Thymus (tissue), 11 donors: ENCODE results near the gene NHSL2. TPM values are rescaled to one million over a fixed set of nuclear protein-coding genes. Genes with fewer than 3 reads are reported as not detected.
A peak's percentile ranks its signal among the peaks of the same experiment; 100 is the strongest.

Experiments used
- DNase-seq, 9 donors: peaks; one replicate each; pipeline ENCODE4 v3.0.0-alpha.2; 2013; ENCODE audit warnings: low spot score in 9 of 9, low read depth in 6 of 9, missing footprints in 1 of 9
- H3K27ac ChIP-seq, 2 donors: one replicate each; pipeline ENCODE4 v1.5.1; 2013; ENCODE audit warnings: control low read depth in 1 of 2, low read depth in 1 of 2, low read length in 1 of 2, mild to moderate bottlenecking in 1 of 2, moderate library complexity in 1 of 2
- H3K27me3 ChIP-seq, 2 donors: one replicate each; pipeline ENCODE4 v1.5.1; 2013; ENCODE audit warnings: low read length in 1 of 2; ENCODE audit not compliant: control insufficient read depth in 2 of 2, insufficient read depth in 1 of 2
- H3K36me3 ChIP-seq, 2 donors: one replicate each; pipeline ENCODE4 v1.5.1; 2013; ENCODE audit warnings: low read length in 1 of 2, mild to moderate bottlenecking in 1 of 2, moderate library complexity in 1 of 2; ENCODE audit not compliant: control insufficient read depth in 2 of 2, insufficient read depth in 2 of 2
- H3K4me1 ChIP-seq, 2 donors: one replicate each; pipeline ENCODE4 v1.5.1; 2013; ENCODE audit warnings: low read length in 2 of 2; ENCODE audit not compliant: control insufficient read depth in 2 of 2, insufficient read depth in 2 of 2
- H3K4me3 ChIP-seq, 2 donors: one replicate each; pipeline ENCODE4 v1.5.1; 2013; ENCODE audit warnings: low read length in 2 of 2, control low read depth in 1 of 2, mild to moderate bottlenecking in 1 of 2
- H3K9me3 ChIP-seq, 2 donors: one replicate each; pipeline ENCODE4 v1.5.1; 2013; ENCODE audit warnings: low read length in 1 of 2, mild to moderate bottlenecking in 1 of 2; ENCODE audit not compliant: control insufficient read depth in 2 of 2, insufficient read depth in 1 of 2
- WGBS: extraction: QIAGEN DNeasy Blood & Tissue Kit; methylation state at CpG from one replicate; pipeline ENCODE4 v1.1.7; 2013; 5-methylcytosine and 5-hydroxymethylcytosine counted together
- polyA plus RNA-seq: library from polyadenylated mRNA; stranded (reverse); fragments of 200-250 nt; gene quantifications from one replicate; pipeline ENCODE4 v1.2.3, GENCODE V29; 2013
- total RNA-seq: library from RNA; stranded (reverse); fragments of 120-200 nt; gene quantifications from one replicate; pipeline ENCODE4 v1.2.4, GENCODE V29; 2013
- donor health status: healthy.

NHSL2 gene
- total and polyA plus RNA-seq, 2 donors = 0.80 TPM

DNA sequence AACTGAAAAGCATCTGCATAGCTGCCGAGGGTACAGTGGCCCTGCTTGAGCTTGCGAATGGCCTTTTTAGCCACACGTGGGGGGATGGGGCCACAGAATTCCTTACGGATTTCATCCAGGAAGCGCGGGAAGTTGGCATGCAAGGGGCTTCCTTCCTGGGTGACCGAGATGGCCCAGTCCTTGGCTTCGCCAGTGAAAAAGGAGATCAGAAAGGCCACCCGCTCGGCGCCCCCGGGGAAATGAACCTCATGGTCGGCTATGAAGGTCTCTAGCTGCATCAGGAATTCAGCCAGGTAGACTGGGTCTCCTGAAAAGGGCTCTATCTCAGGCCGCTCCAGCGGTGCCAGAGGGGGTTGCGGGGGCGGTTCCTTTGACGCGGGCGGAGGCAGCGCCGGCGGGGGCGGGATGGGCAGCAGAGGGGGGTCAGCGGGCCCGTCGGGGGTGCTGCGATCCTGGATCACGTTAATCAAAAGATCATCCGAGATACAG lies 220.2 kb downstream of the NHSL2 start:
- no peak for DNase-seq
- Histone ChIP-seq H3K27me3 (peaks cover 18 to 48% of the 10 kb centered on the region in 2 donors), H3K4me1 (peaks cover 0 to 41% of the 10 kb centered on the region in 2 donors), H3K27ac (no peak overlapping the region), H3K9me3 (no peaks in the 10 kb centered on the region), H3K36me3 (no peaks in the 10 kb centered on the region), H3K4me3 (no peak overlapping the region)
- 51% methylated on average over 30 of the region's 30 CpGs for WGBS

GRCh38 chrX:72131317-72132294 lies 221.0 kb downstream of the NHSL2 start, which contains the start of gene RTL5:
RTL5 (minus strand) TSS chrX:72131915.
- Histone ChIP-seq H3K27me3 (peaks cover 18 to 46% of the 10 kb centered on the region in 2 donors), H3K36me3 (no peaks in the 10 kb centered on the region), H3K9me3 (no peaks in the 10 kb centered on the region), H3K4me3 (peak within 1 kb of the TSS; percentile 13 to 44), H3K27ac (no peak within 1 kb of the TSS), H3K4me1 (peaks cover 0 to 35% of the 10 kb centered on the region in 2 donors)
- DNase-seq = peak in 4 of 9 donors; percentile 42 to 68 (median 56)
- WGBS = 2% methylated on average over 106 of the region's 106 CpGs

DNA sequence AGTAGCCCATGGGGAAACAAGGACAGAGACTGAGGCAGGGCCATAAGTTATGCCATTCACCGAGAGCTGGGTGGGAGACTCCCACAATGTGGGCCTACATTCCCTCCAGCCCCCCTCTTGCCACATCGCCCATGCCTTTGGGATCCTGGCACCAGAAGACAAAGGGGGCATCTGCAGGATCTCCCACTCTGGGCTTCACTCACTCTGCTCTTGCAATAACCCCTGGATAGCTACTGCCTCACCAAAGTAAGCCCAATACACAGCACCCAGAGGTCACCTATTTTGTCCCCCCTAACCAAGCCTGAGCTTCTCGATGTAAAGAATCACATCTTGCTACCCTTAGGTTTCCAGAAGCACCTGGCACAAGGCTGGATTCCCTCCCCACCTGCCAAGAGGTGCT lies 221.8 kb downstream of the NHSL2 start:
- WGBS = 98% methylated on average over 3 of the region's 3 CpGs
- H3K9me3 ChIP-seq = no peaks in the 10 kb centered on the region
- DNase-seq = no peak
- peaks cover 0 to 26% of the 10 kb centered on the region in 2 donors for H3K4me1 ChIP-seq
- H3K27ac ChIP-seq = no peak overlapping the region
- H3K36me3 ChIP-seq = no peaks in the 10 kb centered on the region
- peaks cover 18 to 46% of the 10 kb centered on the region in 2 donors for H3K27me3 ChIP-seq
- H3K4me3 ChIP-seq = peak overlapping the region in 1 of 2 donors; percentile 7

GRCh38 chrX:72133851-72134546 lies 223.4 kb downstream of the NHSL2 start:
- no peaks in the 10 kb centered on the region for H3K9me3 ChIP-seq
- peaks cover 0 to 24% of the 10 kb centered on the region in 2 donors for H3K4me1 ChIP-seq
- no peak overlapping the region for H3K4me3 ChIP-seq
- 96% methylated on average over 11 of the region's 11 CpGs for WGBS
- DNase-seq = no peak
- H3K27ac ChIP-seq = no peak overlapping the region
- H3K36me3 ChIP-seq = no peaks in the 10 kb centered on the region
- peaks cover 18 to 43% of the 10 kb centered on the region in 2 donors for H3K27me3 ChIP-seq

- WGBS = 95% methylated on average over 9 of the region's 9 CpGs
- Histone ChIP-seq H3K4me1 (peaks cover 4 to 37% of the 10 kb centered on the region in 2 donors), H3K9me3 (no peaks in the 10 kb centered on the region), H3K36me3 (no peaks in the 10 kb centered on the region), H3K4me3 (no peak overlapping the region), H3K27me3 (peaks cover 5 to 9% of the 10 kb centered on the region in 2 donors), H3K27ac (no peak overlapping the region)
- DNase-seq = no peak
Measured at GRCh38 chrX:72137846-72138495, 227.3 kb downstream of the NHSL2 start.

- Histone ChIP-seq H3K4me1 (peaks cover 7 to 48% of the 10 kb centered on the region in 2 donors), H3K4me3 (no peak overlapping the region), H3K27ac (no peak overlapping the region), H3K36me3 (no peaks in the 10 kb centered on the region), H3K9me3 (no peaks in the 10 kb centered on the region), H3K27me3 (peaks cover 0 to under 1% of the 10 kb centered on the region in 2 donors)
- 99% methylated on average over 8 of the region's 8 CpGs for WGBS
- no peak for DNase-seq
Measured at GRCh38 chrX:72139538-72139937, 228.9 kb downstream of the NHSL2 start.

DNA sequence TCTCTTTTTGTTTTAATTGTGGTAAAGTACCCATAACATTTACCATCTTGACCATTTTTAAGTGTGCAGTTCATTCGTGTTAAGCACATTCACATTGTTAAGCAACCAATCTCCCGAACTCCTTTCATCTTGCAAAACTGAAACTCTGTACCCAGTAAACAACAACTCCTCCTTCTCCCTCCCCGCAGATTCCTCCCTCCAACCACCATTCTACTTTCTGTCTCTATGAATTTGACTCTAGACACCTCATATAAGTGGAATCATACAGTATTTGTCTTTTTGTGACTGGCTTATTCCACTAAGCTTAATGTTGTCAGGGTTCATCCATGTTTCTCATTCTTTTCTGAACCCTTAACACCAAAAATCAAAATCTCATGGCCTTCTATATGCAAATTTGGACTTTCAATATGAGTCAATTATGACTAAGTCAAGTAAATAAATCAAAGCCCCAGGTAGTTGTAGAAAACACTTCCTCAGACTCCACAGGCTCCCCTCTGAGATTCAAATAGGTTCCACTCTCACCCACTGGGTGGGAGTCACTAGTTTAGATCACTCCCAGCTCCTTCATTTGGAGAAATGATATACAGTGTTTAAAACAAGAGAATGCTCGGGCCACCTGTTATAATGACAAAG lies 230.8 kb downstream of the NHSL2 start:
- peak in 1 of 9 donors; percentile 25 for DNase-seq
- Histone ChIP-seq H3K9me3 (no peaks in the 10 kb centered on the region), H3K27ac (peak overlapping the region in 1 of 2 donors; percentile 92), H3K4me3 (no peak overlapping the region), H3K4me1 (peaks cover 7 to 51% of the 10 kb centered on the region in 2 donors), H3K36me3 (no peaks in the 10 kb centered on the region), H3K27me3 (no peaks in the 10 kb centered on the region)
- 64% methylated on average over 4 of the region's 4 CpGs for WGBS

GRCh38 chrX:72142094-72142793 lies 231.6 kb downstream of the NHSL2 start:
- Histone ChIP-seq H3K9me3 (no peaks in the 10 kb centered on the region), H3K36me3 (no peaks in the 10 kb centered on the region), H3K27ac (peak overlapping the region in 1 of 2 donors; percentile 92), H3K27me3 (no peaks in the 10 kb centered on the region), H3K4me3 (no peak overlapping the region), H3K4me1 (peaks cover 7 to 51% of the 10 kb centered on the region in 2 donors)
- DNase-seq = peak in 8 of 9 donors; percentile 41 to 87 (median 70)
- WGBS = 9% methylated on average over 8 of the region's 8 CpGs
